Mucosa of rectum (tissue), 2 donors: ENCODE measurements around the gene PRPF6.
A peak's percentile ranks its signal among the peaks of the same experiment; 100 is the strongest.

Experiments
- H3K27ac ChIP-seq, 2 donors: one replicate each; pipeline ENCODE4 v1.7.0; 2013; ENCODE audit warnings: inconsistent platforms in 2 of 2, low read depth in 2 of 2, low read length in 2 of 2
- H3K27me3 ChIP-seq, 2 donors: one replicate each; pipeline ENCODE4 v1.7.0; 2013; ENCODE audit warnings: low read length in 2 of 2; ENCODE audit not compliant: control insufficient read depth in 2 of 2, insufficient read depth in 2 of 2
- H3K36me3 ChIP-seq, 2 donors: one replicate each; pipeline ENCODE4 v1.7.0; 2013; ENCODE audit warnings: low read length in 2 of 2; ENCODE audit not compliant: control insufficient read depth in 2 of 2, insufficient read depth in 2 of 2
- H3K4me1 ChIP-seq, 2 donors: one replicate each; pipeline ENCODE4 v1.7.0; 2013; ENCODE audit warnings: low read length in 2 of 2, mild to moderate bottlenecking in 1 of 2; ENCODE audit not compliant: control insufficient read depth in 2 of 2, insufficient read depth in 2 of 2
- H3K4me3 ChIP-seq, 2 donors: one replicate each; pipeline ENCODE4 v1.7.0; 2013; ENCODE audit warnings: low read length in 2 of 2
- H3K9ac ChIP-seq, 2 donors: one replicate each; pipeline ENCODE4 v1.7.0; 2013; ENCODE audit warnings: low read length in 2 of 2, low read depth in 1 of 2, mild to moderate bottlenecking in 1 of 2
- H3K9me3 ChIP-seq, 2 donors: one replicate each; pipeline ENCODE4 v1.7.0; 2013; ENCODE audit warnings: low read length in 2 of 2; ENCODE audit not compliant: control insufficient read depth in 2 of 2
- donor health status: healthy.
- donor health status: Normal muscosa, but diverticular disease.

Gene PRPF6

GRCh38 chr20:64070244-64070993 lies 89.5 kb downstream of the PRPF6 start:
- Histone ChIP-seq H3K27me3 (no peaks in the 10 kb centered on the region), H3K9ac (no peak overlapping the region), H3K27ac (no peak overlapping the region), H3K9me3 (no peaks in the 10 kb centered on the region), H3K4me1 (peaks cover 3 to 11% of the 10 kb centered on the region in 2 donors), H3K4me3 (no peak overlapping the region), H3K36me3 (peaks cover 5 to 6% of the 10 kb centered on the region in 2 donors)

DNA sequence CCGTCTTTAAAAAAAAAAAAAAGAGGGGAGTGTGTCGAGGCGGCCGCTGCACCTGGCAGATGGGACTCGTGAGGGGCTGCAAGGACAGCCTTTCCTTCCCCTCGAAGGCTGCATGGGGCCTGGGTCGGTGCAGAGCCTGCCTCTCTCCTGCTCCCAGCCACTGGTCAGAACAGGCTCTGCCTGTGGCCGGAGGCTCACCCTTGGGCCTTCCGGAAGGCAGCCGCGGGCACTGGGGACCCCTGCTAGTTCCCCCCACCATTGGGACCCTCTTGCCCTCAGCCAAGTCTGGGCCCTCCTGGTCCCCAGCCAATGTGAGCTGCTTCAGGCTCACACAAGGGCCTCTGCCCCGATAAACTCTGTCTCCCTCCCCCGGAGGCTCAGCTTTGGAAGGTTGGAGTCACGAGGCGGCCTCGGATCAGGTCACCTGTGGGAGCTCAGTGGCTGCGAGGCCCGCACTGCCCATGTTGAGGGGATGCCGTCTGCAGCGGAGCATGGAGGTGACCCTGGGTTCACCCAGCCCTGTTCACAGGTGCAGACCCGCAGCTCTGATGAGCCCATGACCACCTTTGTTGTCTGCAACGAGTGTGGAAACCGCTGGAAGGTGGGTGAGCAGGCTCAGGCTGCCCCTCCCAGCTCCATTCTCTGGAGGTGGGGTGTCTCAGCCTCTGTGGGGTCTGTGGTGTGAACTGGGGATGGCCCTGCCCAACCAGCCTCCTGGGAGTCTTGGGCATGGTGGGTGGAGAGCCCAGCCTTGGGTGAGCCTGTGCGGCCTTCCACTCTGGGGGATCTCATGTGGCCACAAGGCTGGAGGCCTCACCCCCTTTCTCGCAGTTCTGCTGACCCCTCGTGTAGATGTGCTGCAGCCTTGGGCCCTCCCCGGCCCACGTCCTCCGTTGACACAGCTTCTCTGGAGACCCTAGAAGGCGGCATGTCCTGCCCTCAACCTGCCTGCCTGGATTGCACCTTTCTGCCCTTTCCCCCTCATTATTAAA lies 90.7 kb downstream of the PRPF6 start:
- Histone ChIP-seq H3K4me1 (peaks cover 0 to 1% of the 10 kb centered on the region in 2 donors), H3K9me3 (no peaks in the 10 kb centered on the region), H3K9ac (no peak overlapping the region), H3K27me3 (no peaks in the 10 kb centered on the region), H3K36me3 (peaks cover 5 to 6% of the 10 kb centered on the region in 2 donors), H3K4me3 (no peak overlapping the region), H3K27ac (no peak overlapping the region)

DNA sequence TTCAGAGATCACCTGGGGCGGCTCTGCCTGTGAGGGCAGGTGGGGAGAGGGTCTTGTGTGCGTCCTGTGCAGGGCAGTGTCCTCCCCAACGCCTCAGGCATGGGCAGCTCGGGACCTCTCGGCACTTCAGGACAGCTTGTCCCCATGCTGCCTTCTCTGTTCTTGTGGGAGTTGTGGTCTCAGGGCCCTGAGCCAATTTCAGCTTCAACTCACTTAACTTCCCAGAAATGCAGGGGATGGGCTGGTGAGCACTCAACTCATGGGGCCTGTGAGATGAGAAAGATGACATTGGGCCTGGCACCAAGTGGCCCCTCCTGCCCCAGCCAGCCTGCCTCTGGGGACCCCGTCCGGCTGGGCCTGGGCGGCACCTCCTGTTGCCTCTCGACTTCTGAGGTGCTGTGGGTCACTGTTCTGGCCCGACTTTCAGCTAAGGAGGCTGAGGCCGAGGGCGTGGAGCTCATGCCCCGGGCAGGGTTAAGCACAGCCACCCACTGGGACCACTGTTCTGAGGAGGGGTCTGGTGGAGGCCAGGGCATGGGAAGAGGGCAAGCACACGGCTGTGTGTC lies 91.6 kb downstream of the PRPF6 start:
- Histone ChIP-seq H3K4me1 (peaks cover 0 to 3% of the 10 kb centered on the region in 2 donors), H3K9ac (no peak overlapping the region), H3K27ac (no peak overlapping the region), H3K4me3 (no peak overlapping the region), H3K9me3 (no peaks in the 10 kb centered on the region), H3K27me3 (no peaks in the 10 kb centered on the region), H3K36me3 (peaks cover 5 to 6% of the 10 kb centered on the region in 2 donors)

GRCh38 chr20:64073476-64074183 lies 92.7 kb downstream of the PRPF6 start:
- Histone ChIP-seq H3K9me3 (no peaks in the 10 kb centered on the region), H3K27me3 (no peaks in the 10 kb centered on the region), H3K9ac (no peak overlapping the region), H3K36me3 (peaks cover 5 to 6% of the 10 kb centered on the region in 2 donors), H3K27ac (no peak overlapping the region), H3K4me1 (peaks cover 6 to 7% of the 10 kb centered on the region in 2 donors), H3K4me3 (no peak overlapping the region)

- H3K36me3 ChIP-seq, result peaks cover 5 to 6% of the 10 kb centered on the region in 2 donors
- H3K27ac ChIP-seq, result no peak overlapping the region
- no peaks in the 10 kb centered on the region for H3K9me3 ChIP-seq
- H3K4me1 ChIP-seq, result peaks cover 11 to 13% of the 10 kb centered on the region in 2 donors
- H3K27me3 ChIP-seq, result peaks cover 0 to 3% of the 10 kb centered on the region in 2 donors
- no peak overlapping the region for H3K4me3 ChIP-seq
- no peak overlapping the region for H3K9ac ChIP-seq
Measured at GRCh38 chr20:64074184-64074789, 93.4 kb downstream of the PRPF6 start.

DNA sequence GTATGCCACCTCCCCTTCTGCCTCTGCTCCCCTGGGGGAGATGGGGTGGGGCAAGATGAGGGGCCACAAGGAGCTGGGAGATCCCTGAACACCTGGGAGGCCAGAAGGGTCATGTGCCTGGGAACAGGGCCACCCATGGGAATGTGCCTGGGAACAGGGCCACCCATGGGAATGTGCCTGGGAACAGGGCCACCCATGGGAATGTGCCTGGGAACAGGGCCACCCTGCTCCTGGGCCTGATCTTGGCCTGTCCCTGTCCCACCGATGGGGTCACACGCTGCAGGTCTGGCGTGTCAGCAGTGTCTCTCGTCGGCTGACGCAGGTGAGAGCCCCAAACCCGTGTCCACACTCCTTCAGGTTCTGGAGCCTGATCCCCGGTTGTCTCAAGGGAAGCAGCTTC lies 94.0 kb downstream of the PRPF6 start:
- no peak overlapping the region for H3K9ac ChIP-seq
- peaks cover 5 to 6% of the 10 kb centered on the region in 2 donors for H3K36me3 ChIP-seq
- peaks cover 14 to 15% of the 10 kb centered on the region in 2 donors for H3K4me1 ChIP-seq
- no peak overlapping the region for H3K27ac ChIP-seq
- H3K9me3 ChIP-seq, result no peaks in the 10 kb centered on the region
- H3K27me3 ChIP-seq, result peaks cover 0 to 3% of the 10 kb centered on the region in 2 donors
- no peak overlapping the region for H3K4me3 ChIP-seq

GRCh38 chr20:64075556-64075955 lies 94.6 kb downstream of the PRPF6 start:
- no peak overlapping the region for H3K27ac ChIP-seq
- peaks cover 5 to 6% of the 10 kb centered on the region in 2 donors for H3K36me3 ChIP-seq
- H3K27me3 ChIP-seq, result peaks cover 0 to 3% of the 10 kb centered on the region in 2 donors
- H3K9ac ChIP-seq, result no peak overlapping the region
- H3K4me1 ChIP-seq, result peaks cover 14 to 15% of the 10 kb centered on the region in 2 donors
- H3K4me3 ChIP-seq, result no peak overlapping the region
- H3K9me3 ChIP-seq, result no peaks in the 10 kb centered on the region

GRCh38 chr20:64076061-64076997 lies 95.4 kb downstream of the PRPF6 start:
- Histone ChIP-seq H3K27ac (peak overlapping the region; percentile 34 to 79), H3K36me3 (peaks cover 5 to 6% of the 10 kb centered on the region in 2 donors), H3K4me3 (peak overlapping the region in 1 of 2 donors; percentile 70), H3K9ac (peak overlapping the region in 1 of 2 donors; percentile 14), H3K4me1 (peaks cover 14 to 15% of the 10 kb centered on the region in 2 donors), H3K27me3 (peaks cover 0 to 3% of the 10 kb centered on the region in 2 donors), H3K9me3 (no peaks in the 10 kb centered on the region)
